GM21367 (cell line): ENCODE data around the gene NFIX.

Experiments used
- ATAC-seq: cut with Tn5 transposase; IDR thresholded peaks from one replicate; pipeline ENCODE4 v1.9.1; 2021; ENCODE audit not compliant: unreplicated experiment

NFIX gene

GRCh38 chr19:13006431-13007281 lies 11.4 kb downstream of the NFIX start:
- ATAC-seq = no peak

DNA sequence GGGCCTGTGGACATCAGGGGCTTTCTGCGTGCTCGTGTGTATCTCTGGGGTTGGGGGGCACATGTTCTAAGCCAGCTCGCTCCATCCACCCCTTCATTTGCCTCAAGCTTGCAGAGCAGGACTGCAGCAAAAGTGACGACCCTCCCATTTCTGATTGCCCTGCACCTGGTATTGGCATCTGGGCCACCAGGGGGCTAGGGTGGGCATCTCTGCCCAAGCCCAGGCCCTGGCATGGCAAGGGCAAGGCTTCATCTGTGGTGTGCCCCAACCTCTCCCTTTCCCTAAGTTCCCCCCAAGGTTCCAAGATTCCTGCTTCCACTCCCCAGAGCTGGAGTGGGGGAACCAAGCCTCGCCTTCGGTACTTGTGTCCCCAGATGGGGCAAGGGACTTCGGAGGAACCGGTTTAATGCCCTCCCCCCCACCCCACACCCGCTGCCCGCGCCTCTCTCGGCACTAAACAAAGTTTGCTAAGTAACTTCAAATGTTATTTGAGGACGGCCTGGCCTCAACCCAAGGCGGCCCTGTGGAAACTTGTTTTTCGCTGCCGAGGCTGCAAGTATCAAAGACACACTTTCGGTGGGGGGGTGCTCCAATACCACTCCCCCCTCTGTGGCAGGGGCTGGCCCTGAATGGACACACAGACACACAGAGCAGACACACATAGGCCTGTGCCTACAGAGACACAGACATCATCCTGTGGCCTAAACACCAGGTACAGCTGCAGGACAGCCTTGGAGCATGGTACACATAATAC lies 12.2 kb downstream of the NFIX start:
- ATAC-seq = no peak

DNA sequence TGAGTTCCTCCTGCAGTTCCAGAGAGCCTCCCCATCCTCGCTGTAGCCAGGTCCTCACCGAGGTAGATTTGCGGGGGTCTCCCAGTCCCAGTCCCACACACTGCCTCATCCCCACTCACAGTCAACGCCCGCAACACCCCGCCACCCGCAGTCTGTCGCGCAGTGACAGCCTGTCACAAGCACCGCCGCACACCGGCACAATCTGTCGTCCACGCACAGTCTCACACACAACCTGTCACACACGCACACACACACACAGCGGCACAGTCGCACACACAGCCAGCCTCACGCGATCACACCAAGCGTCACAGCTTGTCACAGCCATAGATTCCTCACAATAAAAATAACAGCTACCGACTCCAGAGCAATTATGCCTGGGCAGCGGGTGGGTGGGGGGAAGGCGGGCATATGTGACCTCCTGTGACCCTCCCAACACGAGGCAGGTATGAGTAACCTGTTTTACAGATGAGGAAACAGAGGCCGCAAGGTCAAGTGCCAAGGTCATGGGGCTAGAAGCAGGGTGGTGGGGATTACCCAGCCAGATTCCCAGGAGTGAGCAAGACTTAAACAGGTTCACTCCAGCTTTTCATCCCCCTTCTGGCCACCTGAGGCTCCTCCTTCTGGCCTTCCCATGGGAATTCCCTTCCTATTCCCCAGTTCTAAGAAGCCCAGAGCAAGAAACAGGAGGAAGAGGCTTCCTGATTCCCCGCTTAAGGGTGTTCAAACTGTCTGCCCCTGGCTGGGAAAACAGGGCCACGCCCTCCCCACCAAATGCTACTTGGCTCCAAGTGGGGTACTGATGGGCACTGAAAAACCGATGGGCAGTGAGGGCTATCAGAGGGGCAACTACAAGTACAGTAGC lies 13.9 kb downstream of the NFIX start:
- ATAC-seq = no peak

DNA sequence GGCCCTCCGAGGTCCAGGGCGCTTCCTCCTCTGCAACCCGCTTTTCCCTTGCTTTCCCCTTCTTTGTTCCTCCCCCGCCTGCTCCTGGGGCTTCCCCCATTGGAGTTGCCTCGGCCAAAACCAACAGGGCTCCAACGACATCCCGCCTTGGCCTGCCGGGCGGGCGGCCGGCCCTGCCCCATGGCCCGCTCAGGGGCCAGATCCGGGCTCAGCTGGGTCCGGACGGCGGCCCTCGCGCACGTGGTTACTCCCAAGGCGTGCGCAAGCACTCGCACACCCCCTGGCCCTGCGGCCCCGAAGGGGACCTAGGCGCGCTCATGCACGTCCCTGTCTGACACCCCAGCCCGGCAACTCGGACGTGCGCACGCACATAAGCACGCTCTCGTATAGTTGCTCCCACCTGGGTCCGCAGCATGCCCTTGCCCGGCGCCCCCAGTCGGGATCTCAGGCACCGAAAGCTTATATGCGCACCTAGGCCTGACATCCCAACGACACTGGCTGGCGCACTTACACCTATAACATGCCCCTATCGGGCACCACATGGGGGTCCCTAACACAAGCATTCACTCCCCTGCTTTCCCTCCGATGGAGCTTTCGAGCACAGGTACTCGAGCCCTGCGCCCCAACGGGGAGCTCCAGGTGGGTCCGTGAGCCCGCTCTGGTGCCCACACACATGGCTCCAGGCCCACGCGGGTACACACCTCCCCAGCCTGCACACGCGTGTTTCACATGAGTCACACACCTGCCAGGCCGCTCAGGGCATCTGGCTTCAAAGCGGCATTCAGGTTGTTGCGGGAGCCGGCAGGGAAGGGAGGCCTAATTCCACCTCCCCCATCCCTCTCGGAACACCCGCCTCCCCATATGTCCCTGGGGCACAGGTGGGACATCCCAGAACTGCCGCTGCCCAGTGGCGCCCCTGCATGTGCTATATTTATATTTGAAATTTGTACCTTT lies 15.0 kb downstream of the NFIX start:
- ATAC-seq = no peak

GRCh38 chr19:13010992-13011652 lies 15.8 kb downstream of the NFIX start:
- no peak for ATAC-seq

GRCh38 chr19:13011653-13012389 lies 16.5 kb downstream of the NFIX start:
- ATAC-seq = no peak

DNA sequence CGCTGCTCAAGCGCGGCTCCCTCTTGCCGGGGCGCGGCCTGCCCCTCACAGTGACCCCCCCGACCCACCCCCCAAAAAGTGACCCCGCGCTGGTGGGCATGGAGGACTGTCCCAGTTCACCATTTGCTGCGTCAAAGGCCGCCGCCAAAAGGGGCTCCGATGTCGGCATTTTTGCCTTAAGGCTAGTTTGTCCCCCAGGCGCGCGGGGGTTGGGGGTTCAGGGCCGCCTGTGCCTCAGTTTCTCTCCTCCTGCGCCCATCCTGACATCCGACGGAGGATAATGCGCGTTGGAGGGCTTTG lies 17.1 kb downstream of the NFIX start:
- ATAC-seq = no peak

- ATAC-seq = no peak
Measured at GRCh38 chr19:13012690-13013608, 17.7 kb downstream of the NFIX start.

DNA sequence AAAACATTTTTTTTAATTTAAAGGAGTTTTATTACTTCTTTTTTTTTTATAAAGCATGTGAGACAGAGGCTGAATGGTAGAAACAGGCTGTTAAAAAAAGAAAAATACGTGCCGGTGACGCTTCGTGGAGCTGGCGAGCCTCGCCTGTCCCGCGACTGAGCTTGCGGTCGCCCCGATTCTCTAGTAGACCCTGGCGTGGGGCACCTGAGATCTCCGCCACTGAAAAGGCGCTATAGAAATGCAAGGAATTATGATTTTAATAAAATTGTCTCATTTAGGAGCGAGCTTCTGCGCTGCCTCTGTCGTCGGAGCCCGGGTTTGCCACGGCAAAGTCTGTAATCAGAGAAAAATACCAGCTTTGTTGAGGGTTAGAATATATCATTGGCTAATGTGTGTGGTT lies 18.4 kb downstream of the NFIX start:
- ATAC-seq = no peak

GRCh38 chr19:13014101-13014920 lies 19.0 kb downstream of the NFIX start:
- no peak for ATAC-seq

DNA sequence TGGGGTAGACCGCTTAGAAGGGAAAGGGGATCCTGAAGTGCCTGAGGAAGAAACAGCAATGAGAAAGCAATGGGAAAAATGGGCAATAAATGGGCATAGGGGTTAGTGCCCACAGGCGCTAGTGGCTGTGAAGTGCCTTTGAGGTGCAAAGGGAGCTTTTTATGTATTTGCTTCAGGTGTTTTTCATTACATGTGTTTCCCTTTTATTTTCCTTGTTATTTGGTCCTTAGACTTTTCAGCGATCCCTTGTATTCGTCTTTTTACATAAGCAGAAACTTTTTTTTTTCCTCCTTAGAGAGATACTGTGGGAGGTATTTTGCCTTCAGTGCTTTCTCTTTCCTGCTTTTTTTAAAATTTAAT lies 19.6 kb downstream of the NFIX start:
- ATAC-seq = no peak

- no peak for ATAC-seq
Measured at GRCh38 chr19:13015361-13016223, 20.3 kb downstream of the NFIX start.

- ATAC-seq = no peak
Measured at GRCh38 chr19:13016245-13016627, 21.0 kb downstream of the NFIX start.

GRCh38 chr19:13016628-13017305 lies 21.5 kb downstream of the NFIX start:
- ATAC-seq = no peak

DNA sequence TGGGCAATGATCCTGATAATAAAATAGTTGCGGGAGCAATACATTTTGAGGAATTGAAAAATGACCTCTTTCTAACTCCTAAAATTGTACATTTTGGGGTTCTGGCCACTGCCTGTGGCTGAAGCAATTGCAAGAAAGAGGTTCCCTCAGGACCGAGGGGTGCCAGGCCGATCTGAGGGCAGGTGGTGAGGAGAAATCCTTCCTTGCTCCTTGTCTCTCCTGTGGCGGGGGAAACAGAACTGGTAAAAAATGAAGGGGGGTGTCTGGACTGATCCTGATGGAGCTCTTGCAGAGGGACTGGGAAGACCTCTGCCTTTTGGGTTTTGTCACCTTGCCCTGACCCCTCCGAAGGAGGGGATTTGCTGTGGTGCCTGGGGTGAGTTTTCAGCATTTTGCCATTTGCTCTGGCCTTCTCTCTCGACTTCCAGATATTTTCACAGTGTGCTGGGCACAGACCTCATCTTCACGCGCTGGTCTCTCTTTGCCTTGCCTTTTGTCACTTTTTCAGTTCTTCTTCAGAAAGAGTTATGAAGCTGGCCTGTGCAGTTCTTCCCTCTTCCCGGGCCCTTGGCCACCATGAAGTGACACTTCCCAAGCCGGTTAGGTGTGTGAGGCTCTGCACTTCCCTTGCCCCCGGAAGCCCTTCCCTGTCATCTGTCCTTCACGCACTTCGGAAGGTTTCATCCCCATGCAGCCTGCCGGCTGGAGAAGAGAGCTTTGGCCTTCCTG lies 22.2 kb downstream of the NFIX start:
- no peak for ATAC-seq
